Nephron progenitor cell (in vitro differentiated cells): ENCODE data around the gene CAMLG.

Experiments used
- DNase-seq: peaks from one replicate; pipeline ENCODE4 v3.0.0; 2021
- H3K27ac Mint-ChIP-seq: 2 replicates; pipeline ENCODE4 v1.8.0; 2021; ENCODE audit warnings: mild to moderate bottlenecking, moderate library complexity, mixed read lengths
- H3K27me3 Mint-ChIP-seq: 2 replicates; pipeline ENCODE4 v1.8.0; 2021; ENCODE audit warnings: mild to moderate bottlenecking, low read depth, mixed read lengths; ENCODE audit not compliant: poor library complexity
- H3K36me3 Mint-ChIP-seq: 2 replicates; pipeline ENCODE4 v1.8.0; 2021; ENCODE audit warnings: low read depth, mixed read lengths
- H3K4me1 Mint-ChIP-seq: 2 replicates; pipeline ENCODE4 v1.8.0; 2021; ENCODE audit warnings: mixed read lengths
- H3K4me3 Mint-ChIP-seq: 2 replicates; pipeline ENCODE4 v1.8.0; 2021; ENCODE audit warnings: mild to moderate bottlenecking, moderate library complexity, mixed read lengths
- H3K9me3 Mint-ChIP-seq: 2 replicates; pipeline ENCODE4 v1.8.0; 2021; ENCODE audit warnings: mild to moderate bottlenecking, moderate library complexity, mixed read lengths
- TF ChIP-seq, protein P1 (sequence below): fragments of 200-600 bp; sonication (generic); IDR thresholded peaks from 2 replicates; pipeline ENCODE4 v1.5.0; 2021; ENCODE audit warnings: antibody characterized with exemption

The CAMLG gene

DNA sequence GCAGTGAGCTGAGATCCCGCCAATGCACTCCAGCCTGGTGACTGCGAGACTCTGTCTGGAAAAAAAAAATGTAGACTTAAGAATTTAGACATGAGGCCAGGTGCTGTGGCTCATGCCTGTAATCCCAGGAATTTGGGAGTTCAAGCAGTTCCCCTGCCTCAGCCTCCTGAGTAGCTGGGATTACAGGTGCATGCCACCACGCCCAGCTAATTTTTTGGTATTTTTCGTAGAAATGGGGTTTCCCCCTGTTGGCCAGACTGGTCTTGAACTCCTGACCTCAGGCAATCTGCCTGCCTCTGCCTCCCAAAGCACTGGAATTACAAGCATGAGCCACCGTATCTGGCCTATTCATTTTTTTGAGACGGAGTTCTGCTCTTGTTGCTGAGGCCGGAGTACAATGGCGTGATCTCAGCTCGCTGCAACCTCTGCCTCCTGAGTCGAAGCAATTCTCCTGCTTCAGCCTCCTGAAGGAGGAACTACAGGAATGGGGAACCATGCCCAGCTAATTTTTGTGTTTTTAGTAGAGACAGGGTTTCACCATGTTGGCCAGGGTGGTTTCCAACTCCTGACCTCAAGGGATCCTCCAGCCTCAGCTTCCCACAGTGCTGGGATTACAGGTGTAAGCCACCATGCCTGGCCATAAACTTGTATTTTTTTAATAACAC lies 34.2 kb downstream of the CAMLG start:
- H3K4me3 Mint-ChIP-seq, result no peak overlapping the region
- H3K4me1 Mint-ChIP-seq, result no peaks in the 10 kb centered on the region
- TF ChIP-seq, protein P1, sequence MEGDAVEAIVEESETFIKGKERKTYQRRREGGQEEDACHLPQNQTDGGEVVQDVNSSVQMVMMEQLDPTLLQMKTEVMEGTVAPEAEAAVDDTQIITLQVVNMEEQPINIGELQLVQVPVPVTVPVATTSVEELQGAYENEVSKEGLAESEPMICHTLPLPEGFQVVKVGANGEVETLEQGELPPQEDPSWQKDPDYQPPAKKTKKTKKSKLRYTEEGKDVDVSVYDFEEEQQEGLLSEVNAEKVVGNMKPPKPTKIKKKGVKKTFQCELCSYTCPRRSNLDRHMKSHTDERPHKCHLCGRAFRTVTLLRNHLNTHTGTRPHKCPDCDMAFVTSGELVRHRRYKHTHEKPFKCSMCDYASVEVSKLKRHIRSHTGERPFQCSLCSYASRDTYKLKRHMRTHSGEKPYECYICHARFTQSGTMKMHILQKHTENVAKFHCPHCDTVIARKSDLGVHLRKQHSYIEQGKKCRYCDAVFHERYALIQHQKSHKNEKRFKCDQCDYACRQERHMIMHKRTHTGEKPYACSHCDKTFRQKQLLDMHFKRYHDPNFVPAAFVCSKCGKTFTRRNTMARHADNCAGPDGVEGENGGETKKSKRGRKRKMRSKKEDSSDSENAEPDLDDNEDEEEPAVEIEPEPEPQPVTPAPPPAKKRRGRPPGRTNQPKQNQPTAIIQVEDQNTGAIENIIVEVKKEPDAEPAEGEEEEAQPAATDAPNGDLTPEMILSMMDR, result no peak
- peaks cover 76% of the 10 kb centered on the region for H3K36me3 Mint-ChIP-seq
- no peaks in the 10 kb centered on the region for H3K27me3 Mint-ChIP-seq
- peak overlapping the region; percentile 51 for H3K27ac Mint-ChIP-seq
- no peaks in the 10 kb centered on the region for H3K9me3 Mint-ChIP-seq
- DNase-seq, result no peak

DNA sequence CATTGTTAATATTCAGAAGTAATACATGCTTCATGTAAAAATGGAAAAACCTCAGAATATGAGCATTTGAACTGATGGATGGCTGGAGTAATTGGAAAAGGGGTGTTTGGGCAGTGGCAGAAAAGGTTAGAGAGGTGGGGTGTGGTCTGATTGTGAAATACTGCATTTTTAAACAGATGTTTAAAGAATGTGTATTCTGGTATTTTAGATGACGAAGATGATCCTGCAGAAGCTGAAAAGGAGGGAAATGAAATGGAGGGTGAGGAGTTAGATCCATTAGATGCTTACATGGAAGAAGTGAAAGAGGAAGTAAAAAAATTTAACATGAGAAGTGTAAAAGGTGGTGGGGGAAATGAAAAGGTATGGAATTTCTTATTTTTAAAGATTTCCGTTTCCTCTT lies 39.0 kb downstream of the CAMLG start:
- Mint-ChIP-seq H3K4me3 (no peak overlapping the region), H3K27ac (no peak overlapping the region), H3K36me3 (peaks cover 79% of the 10 kb centered on the region), H3K27me3 (no peaks in the 10 kb centered on the region), H3K9me3 (no peaks in the 10 kb centered on the region), H3K4me1 (no peaks in the 10 kb centered on the region)
- no peak for DNase-seq
- TF ChIP-seq, protein P1, result no peak

DNA sequence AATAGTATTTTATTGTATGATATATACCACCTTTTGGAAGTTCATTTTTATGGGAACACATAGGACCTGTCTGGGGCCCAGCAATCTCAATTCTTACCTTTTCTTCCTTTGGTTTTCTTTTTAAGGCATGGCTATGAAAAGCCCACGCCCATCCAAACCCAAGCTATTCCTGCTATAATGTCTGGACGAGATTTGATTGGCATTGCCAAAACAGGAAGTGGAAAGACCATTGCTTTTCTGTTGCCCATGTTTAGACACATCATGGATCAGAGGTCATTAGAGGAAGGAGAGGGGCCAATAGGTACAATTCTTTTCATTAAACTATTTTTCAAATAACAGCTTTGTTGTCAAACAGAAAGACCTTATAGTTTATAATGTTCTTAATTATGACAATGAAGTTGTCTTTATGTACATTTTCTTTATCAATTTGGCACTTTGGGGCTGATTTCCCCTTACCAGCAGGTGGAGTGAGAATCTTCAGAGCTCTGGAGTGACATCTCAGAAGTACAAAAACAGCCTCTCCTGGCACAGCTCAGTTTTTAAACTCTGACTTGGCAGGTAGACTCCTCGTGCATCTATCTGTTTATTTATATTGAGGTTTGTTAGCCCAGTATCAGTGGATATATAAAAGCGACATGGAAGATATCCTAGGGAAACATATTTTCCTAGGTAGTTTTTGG lies 46.0 kb downstream of the CAMLG start:
- H3K27me3 Mint-ChIP-seq, result no peaks in the 10 kb centered on the region
- TF ChIP-seq, protein P1, result no peak
- H3K27ac Mint-ChIP-seq, result no peak overlapping the region
- DNase-seq, result no peak
- H3K9me3 Mint-ChIP-seq, result no peaks in the 10 kb centered on the region
- no peaks in the 10 kb centered on the region for H3K4me1 Mint-ChIP-seq
- H3K4me3 Mint-ChIP-seq, result no peak overlapping the region
- peaks cover 80% of the 10 kb centered on the region for H3K36me3 Mint-ChIP-seq

DNA sequence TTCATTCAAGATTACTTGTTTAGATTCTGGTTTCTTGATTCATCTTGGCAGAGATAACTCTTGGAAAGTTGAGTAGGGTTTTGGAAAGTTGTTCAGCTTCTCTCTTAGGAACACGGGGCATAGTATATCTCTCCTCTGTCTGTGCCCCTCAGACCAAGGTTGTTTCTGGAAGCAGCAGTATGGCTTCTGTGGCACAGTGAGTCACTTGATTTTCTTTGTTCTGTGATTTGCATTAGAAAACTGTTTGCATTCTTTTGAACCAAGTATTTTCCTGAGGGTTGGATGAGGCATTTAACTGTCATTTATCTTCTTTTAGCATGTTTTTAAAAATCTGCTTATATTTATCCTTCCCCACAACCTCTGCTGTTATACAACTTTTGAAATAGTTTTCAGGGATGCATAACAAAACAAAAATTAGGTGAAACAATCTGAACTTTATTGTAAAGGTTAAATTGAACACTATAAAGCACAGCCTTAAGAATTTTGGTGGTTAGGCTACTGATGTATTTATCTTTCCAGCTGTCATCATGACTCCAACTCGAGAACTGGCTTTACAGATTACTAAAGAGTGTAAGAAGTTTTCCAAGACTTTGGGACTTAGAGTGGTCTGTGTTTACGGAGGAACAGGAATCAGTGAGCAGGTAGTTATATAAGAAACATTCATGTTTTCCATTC lies 46.7 kb downstream of the CAMLG start:
- H3K4me3 Mint-ChIP-seq, result no peak overlapping the region

DNA sequence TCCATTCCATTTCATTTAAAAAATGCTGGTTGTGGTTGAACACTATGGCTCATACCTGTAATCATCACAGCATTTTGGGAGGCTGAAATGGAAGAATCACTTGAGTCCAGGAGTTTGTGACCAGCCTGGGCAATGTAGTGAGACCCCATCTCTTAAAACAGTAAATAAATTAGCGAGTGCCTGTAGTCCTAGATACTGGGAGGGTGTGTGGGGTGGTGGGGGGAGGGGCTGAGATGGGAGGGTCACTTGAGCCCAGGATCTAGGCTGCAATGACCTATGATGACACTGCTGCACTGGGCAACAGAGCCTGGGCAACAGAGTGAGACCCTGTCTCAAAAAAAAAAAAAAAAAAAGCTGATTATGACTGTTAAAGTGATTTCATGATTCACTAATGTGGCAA lies 49.3 kb downstream of the CAMLG start:
- Mint-ChIP-seq H3K4me3 (no peak overlapping the region), H3K27ac (no peak overlapping the region), H3K9me3 (no peaks in the 10 kb centered on the region), H3K36me3 (peaks cover 87% of the 10 kb centered on the region), H3K4me1 (no peaks in the 10 kb centered on the region), H3K27me3 (no peaks in the 10 kb centered on the region)
- DNase-seq, result no peak
- TF ChIP-seq, protein P1, result no peak

More for the DNA sequence above, 46.7 kb downstream of the CAMLG start:
- H3K27ac Mint-ChIP-seq, result peak overlapping the region; percentile 68
- TF ChIP-seq, protein P1, result no peak
- no peaks in the 10 kb centered on the region for H3K27me3 Mint-ChIP-seq
- H3K9me3 Mint-ChIP-seq, result no peaks in the 10 kb centered on the region
- H3K4me1 Mint-ChIP-seq, result no peaks in the 10 kb centered on the region
- DNase-seq, result no peak
- H3K36me3 Mint-ChIP-seq, result peaks cover 80% of the 10 kb centered on the region
